Measurements from ENCODE around the gene FAF1. TPM values are rescaled to one million over a fixed set of nuclear protein-coding genes. Genes with fewer than 3 reads are reported as not detected.

The FAF1 gene
- polyA plus RNA-seq, 2 donors, result 18.4 to 32.1 TPM

DNA sequence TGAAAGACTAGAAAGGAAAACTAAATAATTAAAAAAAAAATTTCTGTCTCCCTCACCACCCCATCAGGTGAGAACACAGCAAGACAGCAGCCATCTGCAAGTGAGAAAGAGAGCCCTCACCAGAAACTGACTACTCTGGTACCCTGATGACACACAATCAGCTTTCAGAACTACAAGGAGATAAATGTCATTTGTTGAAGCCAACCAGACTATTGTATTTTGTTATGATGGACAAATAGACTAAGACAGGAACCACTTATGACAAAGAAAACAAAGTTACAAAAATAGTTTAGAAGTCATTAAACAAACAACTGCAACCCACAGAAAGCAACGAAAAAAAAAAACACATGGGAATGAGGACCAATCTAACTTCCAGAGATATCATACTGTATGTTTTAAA, 98.3 kb downstream of the FAF1 start:
- Histone ChIP-seq H3K27ac (ENCODE audit: low read depth in 2 of 2, low read length in 1 of 2) (no peak overlapping the region), H3K4me1 (ENCODE audit: control insufficient read depth in 2 of 2, insufficient read depth in 2 of 2, low read length in 1 of 2) (no peaks in the 10 kb centered on the region), H3K36me3 (ENCODE audit: control insufficient read depth in 2 of 2, insufficient read depth in 2 of 2, low read length in 1 of 2) (no peaks in the 10 kb centered on the region), H3K27me3 (ENCODE audit: control insufficient read depth in 1 of 2, insufficient read depth in 2 of 2, low read length in 2 of 2) (no peaks in the 10 kb centered on the region), H3K9me3 (ENCODE audit: control insufficient read depth in 2 of 2, insufficient read depth in 1 of 2, low read depth in 1 of 2, low read length in 1 of 2) (no peaks in the 10 kb centered on the region), H3K4me3 (ENCODE audit: low read depth in 1 of 2, low read length in 2 of 2) (no peak overlapping the region)
- 67 to 68% methylated on average over 1 of the region's 1 CpG for WGBS, 2 donors

DNA sequence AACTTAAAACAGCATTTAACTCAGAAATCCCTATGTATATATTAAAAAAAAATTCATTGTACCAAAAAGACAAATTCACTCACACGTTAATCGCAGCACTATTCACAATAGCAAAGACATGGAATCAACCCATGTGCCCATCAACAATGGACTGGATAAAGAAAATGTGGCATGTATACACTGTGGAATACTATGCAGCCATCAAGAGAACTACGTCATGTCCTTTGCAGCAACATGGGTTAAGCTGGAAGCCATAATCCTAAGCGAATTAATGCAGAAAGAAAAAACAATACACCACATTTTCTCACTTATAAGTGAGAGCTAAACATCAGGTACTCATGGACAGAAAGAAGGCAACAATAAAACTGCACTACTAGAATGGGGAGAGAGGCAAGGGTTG, 99.4 kb downstream of the FAF1 start:
- WGBS, 2 donors, result 97 to 99% methylated on average over 4 of the region's 4 CpGs
- no peaks in the 10 kb centered on the region for H3K4me1 ChIP-seq (ENCODE audit: control insufficient read depth in 2 of 2, insufficient read depth in 2 of 2, low read length in 1 of 2)
- no peaks in the 10 kb centered on the region for H3K9me3 ChIP-seq (ENCODE audit: control insufficient read depth in 2 of 2, insufficient read depth in 1 of 2, low read depth in 1 of 2, low read length in 1 of 2)
- no peaks in the 10 kb centered on the region for H3K27me3 ChIP-seq (ENCODE audit: control insufficient read depth in 1 of 2, insufficient read depth in 2 of 2, low read length in 2 of 2)
- no peak overlapping the region for H3K27ac ChIP-seq (ENCODE audit: low read depth in 2 of 2, low read length in 1 of 2)
- no peak overlapping the region for H3K4me3 ChIP-seq (ENCODE audit: low read depth in 1 of 2, low read length in 2 of 2)
- no peaks in the 10 kb centered on the region for H3K36me3 ChIP-seq (ENCODE audit: control insufficient read depth in 2 of 2, insufficient read depth in 2 of 2, low read length in 1 of 2)

GRCh38 chr1:50860256-50860655, 99.8 kb downstream of the FAF1 start:
- 97 to 99% methylated on average over 2 of the region's 2 CpGs for WGBS, 2 donors
- H3K9me3 ChIP-seq (ENCODE audit: control insufficient read depth in 2 of 2, insufficient read depth in 1 of 2, low read depth in 1 of 2, low read length in 1 of 2), result no peaks in the 10 kb centered on the region

GRCh38 chr1:50859657-50860056, 100.4 kb downstream of the FAF1 start:
- H3K36me3 ChIP-seq (ENCODE audit: control insufficient read depth in 2 of 2, insufficient read depth in 2 of 2, low read length in 1 of 2), result no peaks in the 10 kb centered on the region
- 96% methylated on average over 1 of the region's 1 CpG for WGBS, 2 donors

More at GRCh38 chr1:50860256-50860655, 99.8 kb downstream of the FAF1 start:
- H3K27me3 ChIP-seq (ENCODE audit: control insufficient read depth in 1 of 2, insufficient read depth in 2 of 2, low read length in 2 of 2), result no peaks in the 10 kb centered on the region
- no peaks in the 10 kb centered on the region for H3K36me3 ChIP-seq (ENCODE audit: control insufficient read depth in 2 of 2, insufficient read depth in 2 of 2, low read length in 1 of 2)
- H3K4me3 ChIP-seq (ENCODE audit: low read depth in 1 of 2, low read length in 2 of 2), result no peak overlapping the region
- no peaks in the 10 kb centered on the region for H3K4me1 ChIP-seq (ENCODE audit: control insufficient read depth in 2 of 2, insufficient read depth in 2 of 2, low read length in 1 of 2)
- H3K27ac ChIP-seq (ENCODE audit: low read depth in 2 of 2, low read length in 1 of 2), result no peak overlapping the region

DNA sequence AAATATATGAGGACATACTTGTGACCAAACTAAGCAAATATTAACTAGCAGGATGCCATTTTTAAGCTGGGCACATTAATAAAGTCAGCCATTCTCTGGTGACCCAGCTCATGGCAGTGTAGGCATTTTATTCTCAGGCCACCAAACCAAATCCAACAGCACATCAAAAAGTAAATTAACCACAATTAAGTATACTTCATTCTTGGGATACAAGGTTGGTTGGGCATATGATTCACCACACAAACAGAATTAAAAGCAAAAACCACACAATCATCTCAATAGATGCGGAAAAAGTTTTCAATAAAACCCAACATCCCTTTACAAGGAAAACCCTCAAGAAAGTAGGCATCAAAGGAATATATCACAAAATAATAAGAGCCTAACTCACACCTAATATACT, 101.3 kb downstream of the FAF1 start:
- H3K4me3 ChIP-seq (ENCODE audit: low read depth in 1 of 2, low read length in 2 of 2), result no peak overlapping the region
- 96 to 97% methylated on average over 1 of the region's 1 CpG for WGBS, 2 donors
- no peak overlapping the region for H3K27ac ChIP-seq (ENCODE audit: low read depth in 2 of 2, low read length in 1 of 2)
- H3K9me3 ChIP-seq (ENCODE audit: control insufficient read depth in 2 of 2, insufficient read depth in 1 of 2, low read depth in 1 of 2, low read length in 1 of 2), result no peaks in the 10 kb centered on the region
- no peaks in the 10 kb centered on the region for H3K4me1 ChIP-seq (ENCODE audit: control insufficient read depth in 2 of 2, insufficient read depth in 2 of 2, low read length in 1 of 2)
- H3K36me3 ChIP-seq (ENCODE audit: control insufficient read depth in 2 of 2, insufficient read depth in 2 of 2, low read length in 1 of 2), result no peaks in the 10 kb centered on the region
- no peaks in the 10 kb centered on the region for H3K27me3 ChIP-seq (ENCODE audit: control insufficient read depth in 1 of 2, insufficient read depth in 2 of 2, low read length in 2 of 2)

More at GRCh38 chr1:50859657-50860056, 100.4 kb downstream of the FAF1 start:
- H3K27ac ChIP-seq (ENCODE audit: low read depth in 2 of 2, low read length in 1 of 2), result no peak overlapping the region
- no peaks in the 10 kb centered on the region for H3K9me3 ChIP-seq (ENCODE audit: control insufficient read depth in 2 of 2, insufficient read depth in 1 of 2, low read depth in 1 of 2, low read length in 1 of 2)
- no peaks in the 10 kb centered on the region for H3K27me3 ChIP-seq (ENCODE audit: control insufficient read depth in 1 of 2, insufficient read depth in 2 of 2, low read length in 2 of 2)
- H3K4me3 ChIP-seq (ENCODE audit: low read depth in 1 of 2, low read length in 2 of 2), result no peak overlapping the region
- no peaks in the 10 kb centered on the region for H3K4me1 ChIP-seq (ENCODE audit: control insufficient read depth in 2 of 2, insufficient read depth in 2 of 2, low read length in 1 of 2)

GRCh38 chr1:50857702-50858101, 102.4 kb downstream of the FAF1 start:
- Histone ChIP-seq H3K36me3 (ENCODE audit: control insufficient read depth in 2 of 2, insufficient read depth in 2 of 2, low read length in 1 of 2) (no peaks in the 10 kb centered on the region), H3K27ac (ENCODE audit: low read depth in 2 of 2, low read length in 1 of 2) (no peak overlapping the region), H3K9me3 (ENCODE audit: control insufficient read depth in 2 of 2, insufficient read depth in 1 of 2, low read depth in 1 of 2, low read length in 1 of 2) (no peaks in the 10 kb centered on the region), H3K4me3 (ENCODE audit: low read depth in 1 of 2, low read length in 2 of 2) (no peak overlapping the region), H3K4me1 (ENCODE audit: control insufficient read depth in 2 of 2, insufficient read depth in 2 of 2, low read length in 1 of 2) (no peaks in the 10 kb centered on the region), H3K27me3 (ENCODE audit: control insufficient read depth in 1 of 2, insufficient read depth in 2 of 2, low read length in 2 of 2) (no peaks in the 10 kb centered on the region)
- 89 to 94% methylated on average over 1 of the region's 1 CpG for WGBS, 2 donors

DNA sequence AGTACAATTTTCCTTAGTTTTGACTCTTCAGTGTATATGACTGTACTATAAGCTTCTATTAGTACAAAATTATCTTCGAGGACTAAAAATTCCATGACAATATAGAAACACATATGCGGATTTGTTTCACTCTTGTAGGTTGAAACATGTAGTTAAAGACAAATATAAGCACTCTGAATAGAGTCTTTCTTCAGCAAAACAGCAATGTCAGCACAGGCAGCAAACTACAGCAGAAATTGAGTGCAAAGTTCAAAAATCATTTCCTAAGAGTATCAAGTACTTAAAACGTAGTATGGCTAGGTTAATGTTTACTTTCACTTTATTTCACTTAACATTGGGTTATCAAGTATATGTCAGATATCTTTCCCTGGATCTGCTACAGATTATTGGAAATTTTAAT, 106.7 kb downstream of the FAF1 start:
- WGBS, 2 donors, result 54 to 75% methylated on average over 3 of the region's 3 CpGs
- no peaks in the 10 kb centered on the region for H3K27me3 ChIP-seq (ENCODE audit: control insufficient read depth in 1 of 2, insufficient read depth in 2 of 2, low read length in 2 of 2)
- no peaks in the 10 kb centered on the region for H3K4me1 ChIP-seq (ENCODE audit: control insufficient read depth in 2 of 2, insufficient read depth in 2 of 2, low read length in 1 of 2)
- no peak overlapping the region for H3K4me3 ChIP-seq (ENCODE audit: low read depth in 1 of 2, low read length in 2 of 2)
- no peaks in the 10 kb centered on the region for H3K36me3 ChIP-seq (ENCODE audit: control insufficient read depth in 2 of 2, insufficient read depth in 2 of 2, low read length in 1 of 2)
- H3K9me3 ChIP-seq (ENCODE audit: control insufficient read depth in 2 of 2, insufficient read depth in 1 of 2, low read depth in 1 of 2, low read length in 1 of 2), result no peaks in the 10 kb centered on the region
- no peak overlapping the region for H3K27ac ChIP-seq (ENCODE audit: low read depth in 2 of 2, low read length in 1 of 2)

DNA sequence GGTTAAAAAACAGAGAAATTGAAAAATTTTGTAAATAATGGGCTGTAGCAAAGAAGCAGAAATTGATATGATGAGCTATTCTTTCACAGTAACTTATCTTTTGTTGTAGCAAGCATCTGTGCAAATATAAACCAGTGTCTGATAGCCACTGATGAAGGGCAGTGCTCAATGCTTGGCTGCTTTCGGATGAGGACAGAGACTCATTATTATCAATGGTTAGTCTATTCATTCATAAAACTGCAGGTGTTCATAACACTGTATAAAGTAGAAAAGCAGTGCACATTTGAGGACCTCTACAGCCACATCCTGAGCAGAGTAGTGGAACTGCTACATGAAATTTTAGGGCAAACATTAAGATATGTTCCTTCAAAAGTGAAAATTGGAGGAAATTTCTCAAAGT, 107.2 kb downstream of the FAF1 start:
- Histone ChIP-seq H3K9me3 (ENCODE audit: control insufficient read depth in 2 of 2, insufficient read depth in 1 of 2, low read depth in 1 of 2, low read length in 1 of 2) (no peaks in the 10 kb centered on the region), H3K27ac (ENCODE audit: low read depth in 2 of 2, low read length in 1 of 2) (no peak overlapping the region), H3K36me3 (ENCODE audit: control insufficient read depth in 2 of 2, insufficient read depth in 2 of 2, low read length in 1 of 2) (no peaks in the 10 kb centered on the region), H3K4me3 (ENCODE audit: low read depth in 1 of 2, low read length in 2 of 2) (no peak overlapping the region), H3K27me3 (ENCODE audit: control insufficient read depth in 1 of 2, insufficient read depth in 2 of 2, low read length in 2 of 2) (no peaks in the 10 kb centered on the region), H3K4me1 (ENCODE audit: control insufficient read depth in 2 of 2, insufficient read depth in 2 of 2, low read length in 1 of 2) (no peaks in the 10 kb centered on the region)
- WGBS, 2 donors, result 84 to 88% methylated on average over 1 of the region's 1 CpG

- no peaks in the 10 kb centered on the region for H3K4me1 ChIP-seq (ENCODE audit: control insufficient read depth in 2 of 2, insufficient read depth in 2 of 2, low read length in 1 of 2)
- H3K4me3 ChIP-seq (ENCODE audit: low read depth in 1 of 2, low read length in 2 of 2), result no peak overlapping the region
- H3K9me3 ChIP-seq (ENCODE audit: control insufficient read depth in 2 of 2, insufficient read depth in 1 of 2, low read depth in 1 of 2, low read length in 1 of 2), result no peaks in the 10 kb centered on the region
- 89 to 90% methylated on average over 1 of the region's 1 CpG for WGBS, 2 donors
- no peaks in the 10 kb centered on the region for H3K27me3 ChIP-seq (ENCODE audit: control insufficient read depth in 1 of 2, insufficient read depth in 2 of 2, low read length in 2 of 2)
- no peak overlapping the region for H3K27ac ChIP-seq (ENCODE audit: low read depth in 2 of 2, low read length in 1 of 2)
- H3K36me3 ChIP-seq (ENCODE audit: control insufficient read depth in 2 of 2, insufficient read depth in 2 of 2, low read length in 1 of 2), result no peaks in the 10 kb centered on the region
These were observed 108.6 kb downstream of the FAF1 start for GRCh38 chr1:50851466-50851865.

- Histone ChIP-seq H3K4me1 (ENCODE audit: control insufficient read depth in 2 of 2, insufficient read depth in 2 of 2, low read length in 1 of 2) (no peaks in the 10 kb centered on the region), H3K4me3 (ENCODE audit: low read depth in 1 of 2, low read length in 2 of 2) (no peak overlapping the region), H3K27me3 (ENCODE audit: control insufficient read depth in 1 of 2, insufficient read depth in 2 of 2, low read length in 2 of 2) (no peaks in the 10 kb centered on the region), H3K36me3 (ENCODE audit: control insufficient read depth in 2 of 2, insufficient read depth in 2 of 2, low read length in 1 of 2) (no peaks in the 10 kb centered on the region), H3K27ac (ENCODE audit: low read depth in 2 of 2, low read length in 1 of 2) (no peak overlapping the region), H3K9me3 (ENCODE audit: control insufficient read depth in 2 of 2, insufficient read depth in 1 of 2, low read depth in 1 of 2, low read length in 1 of 2) (no peaks in the 10 kb centered on the region)
- WGBS, 2 donors, result 97 to 98% methylated on average over 7 of the region's 7 CpGs
These were observed 109.0 kb downstream of the FAF1 start for GRCh38 chr1:50851034-50851433.
